Endodermal cell (in vitro differentiated cells): ENCODE results near the gene WNT8A. TPM values are rescaled to one million over a fixed set of nuclear protein-coding genes. Genes with fewer than 3 reads are reported as not detected.
A peak's percentile ranks its signal among the peaks of the same experiment; 100 is the strongest.

Experiments
- DNase-seq: peaks from one replicate; pipeline ENCODE4 v3.0.0-alpha.2; 2017
- H3K27ac ChIP-seq: 2 replicates; pipeline ENCODE4 v1.5.1; 2013; ENCODE audit warnings: mild to moderate bottlenecking, low read depth, low read length, moderate library complexity
- H3K27me3 ChIP-seq: 2 replicates; pipeline ENCODE4 v1.6.1; 2013; ENCODE audit warnings: mild to moderate bottlenecking, low read length, moderate library complexity; ENCODE audit not compliant: insufficient read depth, control insufficient read depth, poor library complexity, severe bottlenecking
- H3K36me3 ChIP-seq: 2 replicates; pipeline ENCODE4 v1.7.0; 2013; ENCODE audit warnings: mild to moderate bottlenecking, low read length, moderate library complexity; ENCODE audit not compliant: control insufficient read depth, insufficient read depth
- H3K4me1 ChIP-seq: one replicate; pipeline ENCODE4 v1.7.0; 2013; ENCODE audit warnings: low read length; ENCODE audit not compliant: control insufficient read depth, insufficient read depth
- H3K4me3 ChIP-seq: 2 replicates; pipeline ENCODE4 v1.5.1; 2013; ENCODE audit warnings: mild to moderate bottlenecking, low read length, moderate library complexity
- H3K9ac ChIP-seq: 2 replicates; pipeline ENCODE4 v1.6.1; 2013; ENCODE audit warnings: mild to moderate bottlenecking, low read length, moderate library complexity; ENCODE audit not compliant: poor library complexity, severe bottlenecking; ENCODE audit errors: extremely low read depth
- H3K9me3 ChIP-seq: 2 replicates; pipeline ENCODE4 v1.6.1; 2013; ENCODE audit warnings: mild to moderate bottlenecking, low read length, moderate library complexity; ENCODE audit not compliant: control insufficient read depth
- H3K27ac Mint-ChIP-seq: 2 replicates; pipeline ENCODE4 v1.8.0; 2020; ENCODE audit warnings: mixed read lengths
- H3K27me3 Mint-ChIP-seq: 2 replicates; pipeline ENCODE4 v1.8.0; 2021; ENCODE audit warnings: mild to moderate bottlenecking, mixed read lengths; ENCODE audit not compliant: insufficient read depth
- H3K36me3 Mint-ChIP-seq: 2 replicates; pipeline ENCODE4 v1.8.0; 2020; ENCODE audit warnings: low read depth, mixed read lengths
- H3K4me1 Mint-ChIP-seq: 2 replicates; pipeline ENCODE4 v1.8.0; 2020; ENCODE audit warnings: mixed read lengths
- H3K4me3 Mint-ChIP-seq: 2 replicates; pipeline ENCODE4 v1.8.0; 2020; ENCODE audit warnings: mild to moderate bottlenecking, moderate library complexity, mixed read lengths
- H3K9me3 Mint-ChIP-seq: 2 replicates; pipeline ENCODE4 v1.8.0; 2020; ENCODE audit warnings: mild to moderate bottlenecking, mixed read lengths
- WGBS, 2 experiments: methylation state at CpG; one replicate each; pipeline versions ENCODE4 v1.1.5 to v1.1.7; 2013; ENCODE audit warnings: missing lambda C conversion rate in 2 of 2, mixed read lengths in 1 of 2; ENCODE audit not compliant: insufficient coverage in 1 of 2, insufficient read length in 1 of 2; 5-methylcytosine and 5-hydroxymethylcytosine counted together
- long read RNA-seq, 4 experiments: library from polyadenylated mRNA in 2 of 4; library from RNA in 1 of 4; library from capped mRNA in 1 of 4; stranded (forward) in 3 of 4; unstranded in 1 of 4; transcript quantifications; one replicate each; pipeline ENCODE4 v2.0.0, GENCODE V29; 2020 to 2021; ENCODE audit warnings: inconsistent platforms in 1 of 4
- polyA plus RNA-seq, 2 experiments: library from polyadenylated mRNA; stranded (reverse); fragments of 50-300 nt; gene quantifications; one replicate each; pipeline ENCODE4 v1.2.3, GENCODE V29; 2013
- total RNA-seq, 2 donors: library from RNA; stranded (reverse); fragmentation: NEBNext Ultra II Directional in 1 of 2; extraction: Animal tissue kit (Norgen Biotek cat#: 25700) in 1 of 2; gene quantifications; 2 replicates in 1 of 2; 3 replicates in 1 of 2; pipeline ENCODE4 v1.2.1, GENCODE V29; 2021
- TF ChIP-seq, protein P1 (sequence below): fragments of 200-600 bp; sonication (generic); conservative IDR thresholded peaks from 2 replicates; pipeline ENCODE4 v1.5.0; 2021; ENCODE audit warnings: antibody characterized with exemption, mild to moderate bottlenecking

WNT8A gene, protein sequence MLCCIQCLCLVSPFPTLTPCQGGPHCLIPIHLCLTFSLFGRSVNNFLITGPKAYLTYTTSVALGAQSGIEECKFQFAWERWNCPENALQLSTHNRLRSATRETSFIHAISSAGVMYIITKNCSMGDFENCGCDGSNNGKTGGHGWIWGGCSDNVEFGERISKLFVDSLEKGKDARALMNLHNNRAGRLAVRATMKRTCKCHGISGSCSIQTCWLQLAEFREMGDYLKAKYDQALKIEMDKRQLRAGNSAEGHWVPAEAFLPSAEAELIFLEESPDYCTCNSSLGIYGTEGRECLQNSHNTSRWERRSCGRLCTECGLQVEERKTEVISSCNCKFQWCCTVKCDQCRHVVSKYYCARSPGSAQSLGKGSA
- 1 to 10 TPM in 1 of 2 donors, under 1 TPM in 1; 0.49 to 2.2 TPM for total RNA-seq
- 0.39 TPM for polyA plus RNA-seq (2013, experiment 1 of 2)
- 0.62 TPM for polyA plus RNA-seq (2013, experiment 2 of 2)
- long read RNA-seq, experiment 1 = 0 reads
- long read RNA-seq, experiment 2, partial matches to known transcripts = 0 of 2 reads
- long read RNA-seq, experiment 2, other reads (novel, unspliced or antisense) = 0 of 2 reads
- long read RNA-seq, experiment 3, transcript WNT8A-202 (6 exons, 1,498 nt) = major isoform, 9 of 14 reads
- long read RNA-seq, experiment 3, partial matches to known transcripts = 1 of 14 reads
- long read RNA-seq, experiment 3, other reads (novel, unspliced or antisense) = 4 of 14 reads
- long read RNA-seq, experiment 4 = 0 reads

DNA sequence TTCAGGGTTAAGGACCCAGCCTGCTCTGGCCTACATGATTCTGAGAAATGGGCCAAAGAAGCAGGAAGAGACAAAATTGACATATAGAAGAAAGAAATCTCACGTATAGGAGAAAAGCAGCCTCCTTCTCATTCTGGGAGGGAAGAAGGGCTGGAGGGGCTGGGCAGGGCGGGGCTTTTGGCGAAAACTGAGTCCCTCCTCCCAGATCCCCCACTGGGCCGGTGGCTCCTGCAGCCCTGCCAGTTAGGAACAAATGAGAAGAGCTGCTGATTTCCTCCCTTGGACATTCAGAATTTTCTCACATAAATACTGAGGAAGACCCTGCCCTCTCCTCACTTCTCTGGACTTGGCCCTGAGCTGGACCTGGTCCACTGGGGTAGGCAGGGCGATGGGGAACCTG is at the start of gene WNT8A:
TSS of gene WNT8A (plus strand) at position 332 of the 400 bp plus-strand sequence. CDS start 95 bp downstream, outside the sequence.
- H3K4me1 ChIP-seq = peaks cover 4% of the 10 kb centered on the region
- H3K36me3 ChIP-seq = no peaks in the 10 kb centered on the region
- H3K27ac Mint-ChIP-seq = no peak within 1 kb of the TSS
- DNase-seq = peak; percentile 81
- H3K4me3 ChIP-seq = no peak within 1 kb of the TSS
- WGBS, 2 experiments = 47 to 83% methylated on average over 1 to 5 of the region's 5 CpGs
- peaks cover 40% of the 10 kb centered on the region for H3K4me1 Mint-ChIP-seq
- H3K9ac ChIP-seq = no peak within 1 kb of the TSS
- no peaks in the 10 kb centered on the region for H3K27me3 ChIP-seq
- H3K4me3 Mint-ChIP-seq = no peak within 1 kb of the TSS
- H3K9me3 ChIP-seq = no peaks in the 10 kb centered on the region
- H3K27me3 Mint-ChIP-seq = peaks cover 7% of the 10 kb centered on the region
- H3K36me3 Mint-ChIP-seq = no peaks in the 10 kb centered on the region
- no peak within 1 kb of the TSS for H3K27ac ChIP-seq
- no peaks in the 10 kb centered on the region for H3K9me3 Mint-ChIP-seq
- TF ChIP-seq, protein P1, sequence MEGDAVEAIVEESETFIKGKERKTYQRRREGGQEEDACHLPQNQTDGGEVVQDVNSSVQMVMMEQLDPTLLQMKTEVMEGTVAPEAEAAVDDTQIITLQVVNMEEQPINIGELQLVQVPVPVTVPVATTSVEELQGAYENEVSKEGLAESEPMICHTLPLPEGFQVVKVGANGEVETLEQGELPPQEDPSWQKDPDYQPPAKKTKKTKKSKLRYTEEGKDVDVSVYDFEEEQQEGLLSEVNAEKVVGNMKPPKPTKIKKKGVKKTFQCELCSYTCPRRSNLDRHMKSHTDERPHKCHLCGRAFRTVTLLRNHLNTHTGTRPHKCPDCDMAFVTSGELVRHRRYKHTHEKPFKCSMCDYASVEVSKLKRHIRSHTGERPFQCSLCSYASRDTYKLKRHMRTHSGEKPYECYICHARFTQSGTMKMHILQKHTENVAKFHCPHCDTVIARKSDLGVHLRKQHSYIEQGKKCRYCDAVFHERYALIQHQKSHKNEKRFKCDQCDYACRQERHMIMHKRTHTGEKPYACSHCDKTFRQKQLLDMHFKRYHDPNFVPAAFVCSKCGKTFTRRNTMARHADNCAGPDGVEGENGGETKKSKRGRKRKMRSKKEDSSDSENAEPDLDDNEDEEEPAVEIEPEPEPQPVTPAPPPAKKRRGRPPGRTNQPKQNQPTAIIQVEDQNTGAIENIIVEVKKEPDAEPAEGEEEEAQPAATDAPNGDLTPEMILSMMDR = no peak

DNA sequence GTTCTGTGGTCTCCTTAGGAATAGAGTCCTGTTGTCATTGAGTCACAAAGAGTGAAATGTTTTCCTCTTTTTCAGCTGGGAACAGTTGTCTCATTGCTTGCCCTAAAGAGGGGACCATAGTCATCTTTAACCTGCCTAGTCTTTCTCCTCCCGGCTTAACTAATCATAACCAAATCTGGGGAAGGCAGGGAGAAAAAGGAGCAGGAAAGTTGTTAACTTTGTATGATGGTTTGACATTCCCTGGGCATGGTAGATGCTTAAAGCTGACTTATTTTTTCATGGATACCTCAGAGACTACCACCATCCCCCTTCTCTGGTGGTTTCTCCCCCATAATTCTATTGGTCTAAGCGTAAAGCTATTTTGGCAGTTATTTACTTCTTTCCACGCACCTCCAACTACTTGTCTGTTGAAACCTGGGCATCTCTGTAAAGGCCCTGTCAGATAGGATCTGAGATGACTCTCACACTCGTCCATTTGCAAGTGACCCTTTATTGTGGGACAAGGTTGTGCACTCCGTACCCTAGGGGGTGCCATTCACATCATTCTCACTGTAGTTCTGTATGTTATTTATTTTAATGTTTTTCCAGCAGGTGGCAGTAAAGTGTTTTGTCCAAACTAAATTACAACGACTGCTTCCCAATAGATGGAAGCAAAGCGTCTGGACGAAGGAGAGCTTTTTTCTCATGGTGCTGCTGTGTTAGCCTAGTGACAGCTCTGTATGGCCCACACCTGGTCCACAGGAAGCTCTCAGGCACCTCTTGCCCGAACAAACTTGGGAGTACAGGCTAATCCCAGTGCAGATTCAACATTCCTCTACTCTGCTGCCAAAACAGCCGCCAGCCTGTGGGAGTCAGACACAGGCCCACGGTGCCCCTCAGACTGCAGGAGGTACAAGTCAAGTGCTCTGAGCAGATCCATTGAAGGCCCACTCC is 48.0 kb upstream of the WNT8A start:
- Histone ChIP-seq H3K9ac (no peak overlapping the region), H3K36me3 (no peaks in the 10 kb centered on the region), H3K27me3 (no peaks in the 10 kb centered on the region), H3K27ac (no peak overlapping the region), H3K9me3 (no peaks in the 10 kb centered on the region), H3K4me3 (no peak overlapping the region), H3K4me1 (peaks cover 2% of the 10 kb centered on the region)
- DNase-seq = peak; percentile 85
- Mint-ChIP-seq H3K27me3 (no peaks in the 10 kb centered on the region), H3K4me3 (no peak overlapping the region), H3K9me3 (no peaks in the 10 kb centered on the region), H3K27ac (no peak overlapping the region), H3K4me1 (peaks cover 12% of the 10 kb centered on the region), H3K36me3 (no peaks in the 10 kb centered on the region)
- TF ChIP-seq, protein P1 = peak; percentile 92
- 50% methylated on average over 10 to 11 of the region's 11 CpGs for WGBS, 2 experiments

DNA sequence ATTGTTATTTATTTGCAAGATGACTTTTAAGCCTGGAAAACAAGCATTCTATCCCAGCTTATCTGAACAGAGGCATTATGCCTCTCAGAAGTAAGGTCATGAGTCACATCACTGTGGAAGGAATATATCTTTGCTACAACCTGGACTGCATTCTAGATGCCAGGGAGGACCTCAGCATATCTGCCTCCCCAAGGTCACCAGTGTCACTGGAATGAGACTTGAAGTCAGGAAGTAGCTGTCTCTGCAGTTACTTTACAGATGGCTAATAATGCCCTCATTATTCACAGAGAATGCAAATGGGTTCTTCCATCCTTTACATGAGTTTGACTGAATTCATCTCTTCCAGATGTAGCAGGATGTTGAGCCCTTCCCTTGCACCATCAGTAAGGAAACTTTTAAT is 46.6 kb upstream of the WNT8A start:
- H3K27ac Mint-ChIP-seq = no peak overlapping the region
- no peak overlapping the region for H3K4me3 ChIP-seq
- no peak for DNase-seq
- no peaks in the 10 kb centered on the region for H3K9me3 ChIP-seq
- H3K27ac ChIP-seq = no peak overlapping the region
- peaks cover 4% of the 10 kb centered on the region for H3K4me1 Mint-ChIP-seq
- H3K27me3 Mint-ChIP-seq = no peaks in the 10 kb centered on the region
- H3K27me3 ChIP-seq = no peaks in the 10 kb centered on the region
- no peak overlapping the region for H3K9ac ChIP-seq
- TF ChIP-seq, protein P1 = no peak
- no peak overlapping the region for H3K4me3 Mint-ChIP-seq
- no peaks in the 10 kb centered on the region for H3K36me3 ChIP-seq
- H3K9me3 Mint-ChIP-seq = no peaks in the 10 kb centered on the region
- no peaks in the 10 kb centered on the region for H3K4me1 ChIP-seq
- H3K36me3 Mint-ChIP-seq = no peaks in the 10 kb centered on the region
